ENCODE results near the gene CFAP54. TPM values are rescaled to one million over a fixed set of nuclear protein-coding genes. Genes with fewer than 3 reads are reported as not detected.

The CFAP54 gene
- total RNA-seq, 1 experiment from 2014 or later: 0.64 TPM

- ChIA-PET CTCF (no interaction called here), POLR2A (no interaction called here)
- no peak for DNase-seq (ENCODE audit: low read depth, low spot score)
Observed at GRCh38 chr12:96902076-96902475, 412.7 kb downstream of the CFAP54 start.

GRCh38 chr12:96906498-96906848 is 417.1 kb downstream of the CFAP54 start:
- TF ChIP-seq TCF7L2 (IDR thresholded peaks at IDR 0.05; ENCODE audit: low read depth, low read length) (no peak), POLR2AphosphoS5 (IDR thresholded peaks at IDR 0.05; ENCODE audit: low read depth, low read length) (no peak), SIN3A (IDR thresholded peaks at IDR 0.05; ENCODE audit: borderline replicate concordance, insufficient read depth, low read depth, low read length) (no peak), REST (IDR thresholded peaks at IDR 0.05; ENCODE audit: insufficient read depth in 1 of 2, low read depth in 2 of 2, low read length in 1 of 2) (no peak)
- TF ChIP-seq, protein P1, sequence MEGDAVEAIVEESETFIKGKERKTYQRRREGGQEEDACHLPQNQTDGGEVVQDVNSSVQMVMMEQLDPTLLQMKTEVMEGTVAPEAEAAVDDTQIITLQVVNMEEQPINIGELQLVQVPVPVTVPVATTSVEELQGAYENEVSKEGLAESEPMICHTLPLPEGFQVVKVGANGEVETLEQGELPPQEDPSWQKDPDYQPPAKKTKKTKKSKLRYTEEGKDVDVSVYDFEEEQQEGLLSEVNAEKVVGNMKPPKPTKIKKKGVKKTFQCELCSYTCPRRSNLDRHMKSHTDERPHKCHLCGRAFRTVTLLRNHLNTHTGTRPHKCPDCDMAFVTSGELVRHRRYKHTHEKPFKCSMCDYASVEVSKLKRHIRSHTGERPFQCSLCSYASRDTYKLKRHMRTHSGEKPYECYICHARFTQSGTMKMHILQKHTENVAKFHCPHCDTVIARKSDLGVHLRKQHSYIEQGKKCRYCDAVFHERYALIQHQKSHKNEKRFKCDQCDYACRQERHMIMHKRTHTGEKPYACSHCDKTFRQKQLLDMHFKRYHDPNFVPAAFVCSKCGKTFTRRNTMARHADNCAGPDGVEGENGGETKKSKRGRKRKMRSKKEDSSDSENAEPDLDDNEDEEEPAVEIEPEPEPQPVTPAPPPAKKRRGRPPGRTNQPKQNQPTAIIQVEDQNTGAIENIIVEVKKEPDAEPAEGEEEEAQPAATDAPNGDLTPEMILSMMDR (IDR thresholded peaks at IDR 0.05): no peak
- intact Hi-C loops (cut with micrococcal nuclease; ENCODE audit: unreplicated experiment): no loop called here
- no peak for ATAC-seq

More at GRCh38 chr12:96902076-96902475, 412.7 kb downstream of the CFAP54 start:
- BruUV-seq (replicated peaks): no TSS peak
- Histone ChIP-seq H3K27ac (ENCODE audit: low read length) (no peak overlapping the region), H3K27me3 (ENCODE audit: control insufficient read depth, insufficient read depth, low read length) (0 out of 2 replicates have a peak, but pooled peaks cover 3% of the 10 kb centered on the region), H3K4me1 (ENCODE audit: control insufficient read depth, insufficient read depth, low read length) (peaks cover 5% of the 10 kb centered on the region), H3K4me3 (ENCODE audit: low read depth in 2 of 2, low read length in 2 of 2) (no peak overlapping the region), H3K9me3 (ENCODE audit: control insufficient read depth, insufficient read depth, low read depth, low read length) (no peaks in the 10 kb centered on the region), H3K36me3 (ENCODE audit: control insufficient read depth, insufficient read depth, low read length) (no peaks in the 10 kb centered on the region)
- intact Hi-C loops (cut with micrococcal nuclease; ENCODE audit: unreplicated experiment): no loop called here
- TF ChIP-seq, protein P1 (IDR thresholded peaks at IDR 0.05): peak; percentile 44
- TF ChIP-seq REST (IDR thresholded peaks at IDR 0.05; ENCODE audit: insufficient read depth in 1 of 2, low read depth in 2 of 2, low read length in 1 of 2): no peak
- ATAC-seq: peak; percentile 22; the same call in 1 of the 2 replicates
- in situ Hi-C loops (cut with HindIII; ENCODE audit: low pct_unique_long_range_greater_than_20kb, low sequenced_read_pairs): no loop called here

More at GRCh38 chr12:96906498-96906848, 417.1 kb downstream of the CFAP54 start:
- in situ Hi-C loops (cut with HindIII; ENCODE audit: low pct_unique_long_range_greater_than_20kb, low sequenced_read_pairs): no loop called here
- Histone ChIP-seq H3K4me1 (ENCODE audit: control insufficient read depth, insufficient read depth, low read length) (peaks cover 14% of the 10 kb centered on the region), H3K4me3 (ENCODE audit: low read depth in 2 of 2, low read length in 2 of 2) (peak overlapping the region; percentile 97 to 98), H3K27ac (ENCODE audit: low read length) (peak overlapping the region; percentile 93), H3K9me3 (ENCODE audit: control insufficient read depth, insufficient read depth, low read depth, low read length) (no peaks in the 10 kb centered on the region), H3K36me3 (ENCODE audit: control insufficient read depth, insufficient read depth, low read length) (0 out of 2 replicates have a peak, but pooled peaks cover 2% of the 10 kb centered on the region), H3K27me3 (ENCODE audit: control insufficient read depth, insufficient read depth, low read length) (no peaks in the 10 kb centered on the region)
- BruUV-seq (replicated peaks): no TSS peak
- DNase-seq (ENCODE audit: low read depth, low spot score): no peak
- POLR2A ChIA-PET: no interaction called here
- CTCF ChIA-PET: no interaction called here
